GM06990 (cell line): Measurements from ENCODE around the gene SRD5A3.

ENCODE experiments used
- DNase-seq: peaks from one replicate; pipeline ENCODE4 v3.0.0-alpha.2; 2011; ENCODE audit not compliant: insufficient read length; ENCODE audit errors: extremely low read depth
- H3K27me3 ChIP-seq: replicated peaks from 2 replicates; pipeline ENCODE4 v1.6.0; 2011; ENCODE audit warnings: low read length; ENCODE audit not compliant: control insufficient read depth, insufficient read depth
- H3K36me3 ChIP-seq: 2 replicates; pipeline ENCODE4 v1.5.1; 2011; ENCODE audit warnings: low read length; ENCODE audit not compliant: control insufficient read depth, insufficient read depth
- H3K4me3 ChIP-seq: replicated peaks from 2 replicates; pipeline ENCODE4 v1.5.1; 2011; ENCODE audit warnings: low read depth, mild to moderate bottlenecking, control low read depth, low read length
- TF ChIP-seq, protein P1 (sequence below): IDR thresholded peaks from 2 replicates; pipeline ENCODE4 v1.5.1; 2011; ENCODE audit warnings: low read length, control low read depth, mild to moderate bottlenecking, inconsistent platforms; ENCODE audit not compliant: insufficient read depth, poor library complexity, severe bottlenecking

The SRD5A3 gene

DNA sequence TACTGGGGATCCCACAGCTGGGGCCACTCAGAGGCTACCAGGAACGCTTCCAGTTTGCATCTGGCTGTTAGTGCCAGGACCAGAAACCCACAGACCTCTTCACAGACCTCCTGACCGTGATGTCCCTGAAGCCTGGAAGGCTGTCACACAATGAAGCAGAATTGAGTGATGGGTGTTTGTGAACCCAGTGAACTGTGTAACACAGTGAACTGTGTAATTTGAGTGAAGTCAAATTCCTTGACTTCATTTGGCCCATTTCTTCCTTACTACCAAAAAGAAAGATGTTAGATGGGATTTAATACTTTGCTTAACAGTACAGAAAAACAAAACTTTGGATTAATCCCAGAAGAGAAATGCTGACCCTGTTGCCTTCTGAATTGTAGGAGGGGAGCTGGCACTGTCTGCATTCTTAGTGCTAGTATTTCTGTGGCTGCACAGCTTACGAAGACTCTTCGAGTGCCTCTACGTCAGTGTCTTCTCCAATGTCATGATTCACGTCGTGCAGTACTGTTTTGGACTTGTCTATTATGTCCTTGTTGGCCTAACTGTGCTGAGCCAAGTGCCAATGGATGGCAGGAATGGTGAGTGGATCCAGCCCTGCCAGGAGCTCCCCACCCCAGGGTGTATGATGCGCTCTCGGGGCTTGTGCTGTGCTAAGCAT, 17.8 kb downstream of the SRD5A3 start:
- TF ChIP-seq, protein P1, sequence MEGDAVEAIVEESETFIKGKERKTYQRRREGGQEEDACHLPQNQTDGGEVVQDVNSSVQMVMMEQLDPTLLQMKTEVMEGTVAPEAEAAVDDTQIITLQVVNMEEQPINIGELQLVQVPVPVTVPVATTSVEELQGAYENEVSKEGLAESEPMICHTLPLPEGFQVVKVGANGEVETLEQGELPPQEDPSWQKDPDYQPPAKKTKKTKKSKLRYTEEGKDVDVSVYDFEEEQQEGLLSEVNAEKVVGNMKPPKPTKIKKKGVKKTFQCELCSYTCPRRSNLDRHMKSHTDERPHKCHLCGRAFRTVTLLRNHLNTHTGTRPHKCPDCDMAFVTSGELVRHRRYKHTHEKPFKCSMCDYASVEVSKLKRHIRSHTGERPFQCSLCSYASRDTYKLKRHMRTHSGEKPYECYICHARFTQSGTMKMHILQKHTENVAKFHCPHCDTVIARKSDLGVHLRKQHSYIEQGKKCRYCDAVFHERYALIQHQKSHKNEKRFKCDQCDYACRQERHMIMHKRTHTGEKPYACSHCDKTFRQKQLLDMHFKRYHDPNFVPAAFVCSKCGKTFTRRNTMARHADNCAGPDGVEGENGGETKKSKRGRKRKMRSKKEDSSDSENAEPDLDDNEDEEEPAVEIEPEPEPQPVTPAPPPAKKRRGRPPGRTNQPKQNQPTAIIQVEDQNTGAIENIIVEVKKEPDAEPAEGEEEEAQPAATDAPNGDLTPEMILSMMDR = no peak
- Histone ChIP-seq H3K36me3 (no peaks in the 10 kb centered on the region; the same call in 1 of the 2 replicates), H3K27me3 (no peaks in the 10 kb centered on the region), H3K4me3 (no peak overlapping the region)
- no peak for DNase-seq

DNA sequence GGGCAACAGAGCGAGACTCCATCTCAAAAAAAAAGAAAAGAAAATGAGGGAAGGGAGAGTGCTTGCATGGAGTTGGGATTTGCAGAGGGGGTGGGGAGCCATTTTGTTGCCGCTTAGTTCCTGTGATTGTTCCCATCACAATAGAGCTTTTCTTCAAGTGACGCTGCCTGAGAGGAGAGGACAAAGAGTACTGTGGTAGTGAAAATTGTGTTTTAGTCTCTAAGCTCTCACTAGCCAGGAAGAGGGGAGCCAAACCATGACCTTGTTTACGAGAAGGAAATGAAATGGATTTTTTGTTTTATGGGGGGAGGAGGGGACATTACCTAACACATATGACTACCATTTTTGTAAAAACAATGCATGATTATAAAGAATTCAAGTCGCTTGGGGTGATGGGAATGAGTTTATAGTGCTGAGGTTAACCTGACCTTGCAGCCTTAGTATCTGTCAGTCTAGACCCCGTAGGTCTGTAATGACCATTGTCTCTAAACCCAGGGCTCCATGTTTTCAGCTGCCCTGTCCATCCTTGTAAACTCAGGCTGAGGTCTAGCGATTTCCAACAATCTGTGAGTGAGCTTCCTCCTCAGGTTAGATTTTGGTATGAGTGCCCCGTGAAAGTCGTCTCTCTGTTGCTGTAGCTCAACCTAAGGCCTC, 18.8 kb downstream of the SRD5A3 start:
- H3K27me3 ChIP-seq = no peaks in the 10 kb centered on the region
- DNase-seq = no peak
- H3K4me3 ChIP-seq = no peak overlapping the region
- TF ChIP-seq, protein P1 = no peak
- no peaks in the 10 kb centered on the region; the same call in 1 of the 2 replicates for H3K36me3 ChIP-seq

DNA sequence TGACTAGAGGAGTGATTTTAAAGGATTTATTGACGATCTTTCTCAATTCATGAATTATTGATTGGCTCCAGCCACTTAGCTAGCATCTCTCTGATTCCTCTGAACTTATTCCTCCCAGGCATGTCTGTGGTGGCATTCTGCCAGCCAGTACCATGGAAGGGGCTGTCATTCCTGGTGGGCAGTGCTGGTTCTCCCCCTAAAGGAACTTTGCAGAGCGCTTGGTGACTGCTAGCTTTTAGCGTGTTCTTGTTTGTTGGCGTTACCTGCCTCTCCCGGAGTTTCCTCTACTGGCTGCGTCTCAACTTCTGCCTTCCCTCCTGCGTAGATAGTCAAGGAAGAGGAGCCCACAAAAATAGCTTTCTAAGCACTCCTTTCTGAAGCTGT, 19.3 kb downstream of the SRD5A3 start:
- Histone ChIP-seq H3K4me3 (no peak overlapping the region), H3K36me3 (no peaks in the 10 kb centered on the region; the same call in 1 of the 2 replicates), H3K27me3 (no peaks in the 10 kb centered on the region)
- no peak for DNase-seq
- TF ChIP-seq, protein P1 = no peak

DNA sequence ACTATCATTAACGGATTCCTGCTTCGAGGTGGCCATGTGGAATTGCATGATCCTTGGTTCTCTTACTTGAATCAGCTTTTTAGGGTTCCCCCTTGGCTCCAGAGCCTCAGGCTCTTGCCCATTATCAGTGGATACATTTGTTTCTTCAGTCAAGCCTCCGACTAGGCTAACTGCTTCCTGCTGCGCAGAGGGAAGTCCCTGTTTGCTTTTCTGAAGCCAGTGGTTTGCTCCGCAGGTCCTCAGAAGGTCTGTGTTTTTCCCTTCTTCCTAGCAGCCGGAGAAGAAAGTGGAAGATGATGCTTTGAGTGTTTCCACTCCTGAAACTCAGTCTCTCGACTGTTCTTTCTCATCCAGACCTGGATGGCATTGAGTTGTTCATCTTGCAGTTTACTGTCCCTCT, 20.6 kb downstream of the SRD5A3 start:
- Histone ChIP-seq H3K4me3 (no peak overlapping the region), H3K27me3 (no peaks in the 10 kb centered on the region), H3K36me3 (no peaks in the 10 kb centered on the region; the same call in 1 of the 2 replicates)
- no peak for DNase-seq
- TF ChIP-seq, protein P1 = no peak

DNA sequence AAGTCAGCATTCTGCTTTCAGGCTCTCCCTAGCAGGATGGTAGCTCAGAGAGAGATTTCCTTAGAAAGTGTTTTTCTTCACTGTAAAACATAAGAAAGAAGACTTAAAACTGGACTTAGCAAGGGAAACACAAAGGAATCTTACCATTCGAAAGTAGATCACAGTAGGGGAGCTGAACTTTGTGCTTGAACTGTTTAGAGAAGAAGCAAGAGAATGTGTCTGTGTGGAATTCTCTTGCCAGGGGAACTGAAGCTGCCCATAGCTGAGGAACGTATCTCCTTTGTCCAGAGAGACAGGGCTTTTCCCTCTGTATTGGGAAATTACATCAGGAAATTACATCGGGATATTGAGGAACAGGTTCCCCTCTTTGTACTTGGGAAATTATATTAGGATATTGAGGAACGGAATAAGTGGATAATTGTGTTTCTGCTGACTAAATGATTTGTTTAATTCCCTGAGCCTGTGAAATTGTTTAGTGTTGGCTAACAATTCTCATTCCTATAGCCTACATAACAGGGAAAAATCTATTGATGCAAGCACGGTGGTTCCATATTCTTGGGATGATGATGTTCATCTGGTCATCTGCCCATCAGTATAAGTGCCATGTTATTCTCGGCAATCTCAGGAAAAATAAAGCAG, 21.2 kb downstream of the SRD5A3 start:
- no peaks in the 10 kb centered on the region; the same call in 1 of the 2 replicates for H3K36me3 ChIP-seq
- TF ChIP-seq, protein P1 = no peak

More for the DNA sequence above, 21.2 kb downstream of the SRD5A3 start:
- DNase-seq = no peak
- Histone ChIP-seq H3K27me3 (no peaks in the 10 kb centered on the region), H3K4me3 (no peak overlapping the region)
